BLaER1 (cell line): ENCODE data around the gene EFCAB7.

Experiments
- H3K27ac ChIP-seq: shearing (Covaris generic); formaldehyde crosslinking; 2 replicates; pipeline ENCODE4 v1.8.1; 2022
- H3K27me3 ChIP-seq: shearing (Covaris generic); formaldehyde crosslinking; 2 replicates; pipeline ENCODE4 v1.8.1; 2022
- H3K36me3 ChIP-seq: shearing (Covaris generic); formaldehyde crosslinking; 2 replicates; pipeline ENCODE4 v1.8.1; 2022
- H3K4me1 ChIP-seq: shearing (Covaris generic); formaldehyde crosslinking; 2 replicates; pipeline ENCODE4 v1.8.1; 2022
- H3K4me2 ChIP-seq: shearing (Covaris generic); formaldehyde crosslinking; 2 replicates; pipeline ENCODE4 v1.8.1; 2022
- H3K4me3 ChIP-seq: shearing (Covaris generic); formaldehyde crosslinking; 2 replicates; pipeline ENCODE4 v1.8.1; 2022
- H3K9ac ChIP-seq: shearing (Covaris generic); formaldehyde crosslinking; 2 replicates; pipeline ENCODE4 v1.8.1; 2022
- H3K9me3 ChIP-seq: shearing (Covaris generic); formaldehyde crosslinking; 2 replicates; pipeline ENCODE4 v1.8.1; 2022
- H4K20me1 ChIP-seq: shearing (Covaris generic); formaldehyde crosslinking; 2 replicates; pipeline ENCODE4 v1.8.1; 2022
- Cebpa-rat ChIP-seq: shearing (Covaris generic); IDR thresholded peaks from 2 replicates; pipeline ENCODE4 v1.8.1; 2022

Gene EFCAB7

GRCh38 chr1:63618011-63618410 lies 94.7 kb downstream of the EFCAB7 start:
- no peaks in the 10 kb centered on the region for H4K20me1 ChIP-seq
- no peaks in the 10 kb centered on the region for H3K9me3 ChIP-seq
- no peaks in the 10 kb centered on the region; the same call in 1 of the 2 replicates for H3K36me3 ChIP-seq
- H3K9ac ChIP-seq, result no peak overlapping the region
- no peaks in the 10 kb centered on the region for H3K27me3 ChIP-seq
- no peak overlapping the region for H3K4me3 ChIP-seq
- H3K27ac ChIP-seq, result no peak overlapping the region
- no peak for TF ChIP-seq Cebpa-rat
- no peak overlapping the region for H3K4me2 ChIP-seq
- H3K4me1 ChIP-seq, result no peaks in the 10 kb centered on the region; the same call in 1 of the 2 replicates

GRCh38 chr1:63619558-63619957 lies 96.2 kb downstream of the EFCAB7 start:
- no peaks in the 10 kb centered on the region for H4K20me1 ChIP-seq
- no peak overlapping the region for H3K4me2 ChIP-seq
- no peak overlapping the region for H3K27ac ChIP-seq

GRCh38 chr1:63620671-63621070 lies 97.3 kb downstream of the EFCAB7 start:
- 0 out of 2 replicates have a peak, but pooled peaks cover 7% of the 10 kb centered on the region for H4K20me1 ChIP-seq
- no peak overlapping the region for H3K9ac ChIP-seq
- no peak overlapping the region for H3K4me2 ChIP-seq
- H3K4me3 ChIP-seq, result no peak overlapping the region
- no peaks in the 10 kb centered on the region for H3K4me1 ChIP-seq
- no peaks in the 10 kb centered on the region; the same call in 1 of the 2 replicates for H3K36me3 ChIP-seq
- no peak overlapping the region for H3K27ac ChIP-seq
- H3K27me3 ChIP-seq, result no peaks in the 10 kb centered on the region
- TF ChIP-seq Cebpa-rat, result no peak
- no peaks in the 10 kb centered on the region for H3K9me3 ChIP-seq

More at GRCh38 chr1:63619558-63619957, 96.2 kb downstream of the EFCAB7 start:
- no peaks in the 10 kb centered on the region for H3K4me1 ChIP-seq
- no peaks in the 10 kb centered on the region for H3K27me3 ChIP-seq
- no peaks in the 10 kb centered on the region for H3K9me3 ChIP-seq
- no peak overlapping the region for H3K4me3 ChIP-seq
- no peak overlapping the region for H3K9ac ChIP-seq
- TF ChIP-seq Cebpa-rat, result no peak
- no peaks in the 10 kb centered on the region; the same call in 1 of the 2 replicates for H3K36me3 ChIP-seq

GRCh38 chr1:63621075-63621474 lies 97.8 kb downstream of the EFCAB7 start:
- no peak overlapping the region for H3K4me2 ChIP-seq
- H4K20me1 ChIP-seq, result 0 out of 2 replicates have a peak, but pooled peaks cover 7% of the 10 kb centered on the region
- H3K4me1 ChIP-seq, result no peaks in the 10 kb centered on the region
- H3K27ac ChIP-seq, result no peak overlapping the region
- no peak overlapping the region for H3K4me3 ChIP-seq
- no peaks in the 10 kb centered on the region for H3K9me3 ChIP-seq
- no peaks in the 10 kb centered on the region for H3K27me3 ChIP-seq
- H3K9ac ChIP-seq, result no peak overlapping the region
- H3K36me3 ChIP-seq, result no peaks in the 10 kb centered on the region; the same call in 1 of the 2 replicates
- no peak for TF ChIP-seq Cebpa-rat

- TF ChIP-seq Cebpa-rat, result no peak
These were observed 98.4 kb downstream of the EFCAB7 start for GRCh38 chr1:63621698-63622097.

More at GRCh38 chr1:63621698-63622097, 98.4 kb downstream of the EFCAB7 start:
- Histone ChIP-seq H3K36me3 (no peaks in the 10 kb centered on the region; the same call in 1 of the 2 replicates), H3K4me3 (no peak overlapping the region), H4K20me1 (0 out of 2 replicates have a peak, but pooled peaks cover 7% of the 10 kb centered on the region), H3K4me1 (no peaks in the 10 kb centered on the region), H3K27me3 (no peaks in the 10 kb centered on the region), H3K27ac (no peak overlapping the region), H3K9me3 (no peaks in the 10 kb centered on the region), H3K4me2 (no peak overlapping the region), H3K9ac (no peak overlapping the region)
